GM12892 (cell line): Measurements from ENCODE around the gene TRABD2A.

ENCODE experiments used
- POLR2A ChIP-seq: IDR thresholded peaks from 2 replicates; pipeline ENCODE4 v1.6.1; 2011; ENCODE audit warnings: low read depth, low read length, control low read depth
- TAF1 ChIP-seq: IDR thresholded peaks from 2 replicates; pipeline ENCODE4 v1.6.1; 2011; ENCODE audit warnings: low read depth, mild to moderate bottlenecking, control low read depth, low read length, borderline replicate concordance

GRCh38 chr2:84862006-84862405 is 18.9 kb downstream of the TRABD2A start:
- no peak for TF ChIP-seq TAF1
- no peak for TF ChIP-seq POLR2A
